H1 (cell line): ENCODE results near the gene FAM53B. TPM values are rescaled to one million over a fixed set of nuclear protein-coding genes. Genes with fewer than 3 reads are reported as not detected.

Experiments
- KDM4A ChIP-seq: IDR thresholded peaks from one replicate; pipeline ENCODE4 v1.7.1; 2012; ENCODE audit warnings: low read depth, mild to moderate bottlenecking, moderate library complexity, low read length, inconsistent platforms; ENCODE audit not compliant: severe bottlenecking
- RAD21 ChIP-seq, 2 experiments: IDR thresholded peaks in 1 of 2; conservative IDR thresholded peaks in 1 of 2; 2 replicates each; pipeline ENCODE4 v1.6.1; 2011; ENCODE audit warnings: low read depth in 2 of 2, low read length in 2 of 2, improper control_type of control experiment in 1 of 2, inconsistent platforms in 1 of 2, mild to moderate bottlenecking in 1 of 2, moderate library complexity in 1 of 2
- RFX5 ChIP-seq: IDR thresholded peaks from 2 replicates; pipeline ENCODE4 v1.6.1; 2011; ENCODE audit warnings: low read depth, low read length, improper control_type of control experiment, borderline replicate concordance
- RNF2 ChIP-seq: fragments of 200-900, 300-1000 bp; sonication (generic); IDR thresholded peaks from 2 replicates; pipeline ENCODE4 v1.7.1; 2016; ENCODE audit warnings: borderline replicate concordance, low read depth, mild to moderate bottlenecking, antibody characterized with exemption, low read length; ENCODE audit not compliant: poor library complexity, severe bottlenecking; ENCODE audit errors: missing control alignments
- polyA plus RNA-seq, 7 experiments: library from polyadenylated mRNA; depleted of rRNA in 3 of 7; stranded (reverse) in 5 of 7; unstranded in 2 of 7; fragments of >200 nt in 5 of 7; fragments of 200-250 nt in 2 of 7; gene quantifications; 1 replicate in 5 of 7; 2 replicates in 1 of 7; 4 replicates in 1 of 7; pipeline versions ENCODE4 v1.2.1 to v1.2.3, GENCODE V29; 2011 to 2013; ENCODE audit warnings: missing spikeins in 2 of 7, mixed read lengths in 2 of 7
- total RNA-seq: library from RNA; stranded (reverse); fragmentation: NEBNext Ultra II Directional; extraction: Animal tissue kit (Norgen Biotek cat#: 25700); gene quantifications from 2 replicates; pipeline ENCODE4 v1.2.1, GENCODE V29; 2021

Gene FAM53B
- total and polyA plus RNA-seq, 2 of the 8 experiments (the other 6 are each of a cell fraction or from before 2014, with no cell fraction given) = 5.3 to 14.4 TPM

DNA sequence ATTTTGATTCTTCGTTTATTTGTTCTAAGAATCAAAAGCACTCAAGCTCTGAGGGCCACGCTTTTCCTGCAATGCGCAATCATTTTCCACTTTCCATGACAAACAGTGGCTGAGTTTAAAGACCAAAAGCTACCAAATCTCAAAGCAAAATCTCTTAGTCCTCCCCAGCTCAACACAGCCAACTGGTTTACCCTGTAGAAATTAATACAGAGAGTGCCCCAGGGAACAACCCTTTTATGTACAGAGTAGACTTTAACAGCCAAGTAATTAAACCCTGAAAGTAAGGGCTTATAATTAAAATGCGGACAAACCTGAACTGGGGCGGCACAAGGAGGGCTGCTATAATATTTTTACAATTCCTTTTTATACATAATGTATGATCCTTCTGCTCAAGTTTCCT lies 53.2 kb downstream of the FAM53B start (continued):
- TF ChIP-seq RNF2 (no peak), KDM4A (no peak), RFX5 (no peak), RAD21 (IDR thresholded peaks at IDR 0.05 in 1 of 2, conservative IDR thresholded peaks at IDR 0.05 in 1 of 2; ENCODE audit: low read depth in 2 of 2, low read length in 2 of 2) (no peak)
